CD4-positive, alpha-beta T cell treated with Interleukin-21 for 1 hour (primary cell): Measurements from ENCODE around the gene APBA1.
A peak's percentile ranks its signal among the peaks of the same experiment; 100 is the strongest.

Experiments used
- DNase-seq: peaks from one replicate; pipeline ENCODE4 v3.0.0-alpha.2; 2020

The APBA1 gene

GRCh38 chr9:69516353-69517322 lies 155.5 kb downstream of the APBA1 start:
- DNase-seq = no peak

GRCh38 chr9:69515810-69516209 lies 156.4 kb downstream of the APBA1 start:
- no peak for DNase-seq

- no peak for DNase-seq
Observed at GRCh38 chr9:69513141-69513820, 158.9 kb downstream of the APBA1 start.

- no peak for DNase-seq
Observed at GRCh38 chr9:69504058-69504457, 168.1 kb downstream of the APBA1 start.

DNA sequence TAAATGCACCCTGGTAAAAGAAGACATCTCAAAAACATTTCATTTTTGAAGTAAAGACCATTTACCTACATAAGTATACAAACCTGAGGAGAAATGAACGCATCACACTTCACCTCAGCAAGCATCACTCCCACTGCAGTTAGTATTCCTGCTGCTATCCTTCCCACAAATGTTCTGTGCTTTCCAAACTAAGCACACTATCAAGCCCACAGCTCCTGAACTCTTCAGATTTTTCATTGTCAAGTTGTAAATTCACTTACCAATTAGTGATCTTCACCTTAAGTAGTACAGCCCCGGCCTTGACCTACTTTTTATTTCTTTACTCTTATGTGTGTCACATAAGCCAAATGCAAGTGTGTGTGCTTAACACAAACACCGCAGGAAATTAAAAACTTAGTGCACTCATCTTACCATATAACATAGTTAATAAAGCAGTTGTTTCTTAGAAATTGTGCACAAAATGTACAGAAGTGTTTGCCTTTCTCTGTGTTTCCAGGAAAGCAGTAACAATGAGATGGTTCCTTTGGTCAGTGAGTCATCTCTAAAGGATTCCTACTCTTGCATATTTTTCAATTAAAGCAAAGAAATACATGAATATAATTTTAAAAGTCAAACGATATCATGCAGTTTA lies 169.4 kb downstream of the APBA1 start:
- DNase-seq = no peak

GRCh38 chr9:69500896-69501295 lies 171.3 kb downstream of the APBA1 start:
- no peak for DNase-seq

GRCh38 chr9:69499959-69500358 lies 172.2 kb downstream of the APBA1 start:
- no peak for DNase-seq

DNA sequence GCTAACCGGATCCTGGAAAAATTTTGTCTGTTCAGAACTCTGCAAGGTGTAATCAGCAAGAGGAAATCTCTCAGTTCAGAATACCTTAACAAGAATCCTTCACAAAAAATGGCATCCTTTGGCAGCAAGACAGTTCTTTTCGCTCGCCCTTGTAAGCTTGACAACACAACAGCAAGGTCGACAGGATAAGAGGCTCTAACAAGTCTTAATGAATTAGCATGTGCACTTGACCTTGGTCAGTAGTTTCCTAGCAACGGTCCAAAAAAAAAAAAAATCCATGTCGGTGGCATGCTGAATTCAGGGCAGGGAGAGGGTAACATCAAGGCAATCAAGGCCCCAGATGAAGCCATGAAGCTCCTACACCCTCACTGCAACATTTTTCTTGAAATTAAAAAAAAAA lies 172.8 kb downstream of the APBA1 start:
- DNase-seq = no peak

GRCh38 chr9:69498470-69498869 lies 173.7 kb downstream of the APBA1 start:
- no peak for DNase-seq

DNA sequence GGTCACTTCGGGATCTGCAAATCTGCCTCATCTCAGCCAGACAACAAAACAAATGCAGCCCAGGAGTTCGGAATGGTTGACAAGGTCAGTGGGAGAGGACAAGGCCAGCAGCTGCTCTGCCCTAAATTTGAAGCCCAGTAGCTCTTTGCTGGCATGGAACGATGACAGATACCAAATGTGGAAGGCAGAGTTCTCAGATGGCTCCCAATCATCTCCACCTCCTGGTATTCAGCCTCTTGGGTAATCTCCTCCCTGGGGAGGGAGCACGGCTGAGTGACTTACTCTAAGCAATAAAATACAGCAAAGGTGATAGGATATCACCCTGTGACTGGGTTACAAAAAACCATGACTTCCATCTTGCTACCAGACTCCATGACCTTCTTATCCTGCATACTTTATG lies 174.4 kb downstream of the APBA1 start:
- DNase-seq = no peak

DNA sequence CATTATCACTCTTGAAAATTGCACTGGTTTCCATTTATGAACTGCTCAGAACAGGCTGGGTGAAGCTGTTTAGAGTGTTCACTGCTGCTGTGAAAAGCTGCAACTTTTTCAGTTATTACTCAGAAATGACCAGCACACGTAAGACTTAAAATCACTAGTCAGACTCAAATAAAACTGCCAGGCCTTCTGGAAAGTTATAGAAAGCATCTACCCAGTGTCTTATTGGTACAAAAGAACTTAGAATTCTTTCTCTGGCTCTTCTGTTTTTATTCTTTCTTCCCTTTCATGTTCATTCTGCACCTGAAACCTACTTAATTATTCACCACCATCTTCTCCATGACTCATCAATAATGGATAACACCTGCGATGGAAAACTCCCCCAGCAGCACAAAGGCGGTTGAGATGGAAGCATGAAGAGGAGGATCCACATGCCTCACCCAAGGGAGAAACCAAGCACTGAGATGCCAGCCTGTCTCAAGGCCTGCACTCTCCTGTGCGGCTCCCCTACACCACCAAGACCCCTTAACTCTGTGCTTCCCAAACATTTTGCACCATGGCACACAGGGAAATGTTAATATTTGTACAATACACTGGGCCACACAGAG lies 175.2 kb downstream of the APBA1 start:
- no peak for DNase-seq

GRCh38 chr9:69495296-69495695 lies 176.9 kb downstream of the APBA1 start:
- DNase-seq = no peak

- no peak for DNase-seq
Observed at GRCh38 chr9:69494763-69495162, 177.4 kb downstream of the APBA1 start.

DNA sequence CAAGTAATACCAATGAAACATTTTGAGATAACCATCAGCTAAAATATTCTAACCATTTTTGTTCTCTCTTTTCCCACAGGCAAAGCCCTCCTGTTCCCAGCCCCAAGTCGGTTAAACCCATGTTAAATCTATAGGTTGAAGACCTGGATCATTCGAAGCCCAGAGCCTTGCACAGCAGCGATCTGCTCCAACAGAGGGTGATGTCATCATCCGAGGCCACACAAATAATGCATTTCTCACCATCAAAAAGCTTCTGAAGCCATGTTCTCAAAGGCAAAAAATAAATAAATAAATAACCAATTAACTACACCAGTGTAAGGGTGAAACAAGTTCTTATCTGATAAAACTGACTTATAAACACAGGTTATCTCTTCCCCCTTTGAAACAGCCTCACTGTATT lies 178.0 kb downstream of the APBA1 start:
- no peak for DNase-seq

DNA sequence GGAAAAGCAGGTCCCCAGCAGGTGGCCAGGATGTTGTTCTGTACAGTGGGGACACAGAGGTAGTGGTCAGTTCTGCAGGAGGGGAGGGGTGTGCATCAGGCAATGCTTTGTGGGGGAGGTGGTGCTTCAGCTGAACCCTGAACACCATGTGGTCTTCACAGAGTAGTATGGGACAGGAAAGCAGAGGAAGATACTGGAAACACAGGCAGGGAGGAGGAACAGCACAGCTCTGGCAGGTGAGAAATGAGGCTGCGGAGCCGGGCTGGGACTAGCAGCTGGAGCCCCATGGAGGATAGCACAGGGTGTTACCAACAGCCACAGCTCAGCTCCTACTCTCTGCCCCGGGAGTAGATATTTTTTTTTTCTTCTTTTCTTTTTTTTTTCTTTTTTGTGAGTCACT lies 185.7 kb downstream of the APBA1 start:
- DNase-seq = no peak

DNA sequence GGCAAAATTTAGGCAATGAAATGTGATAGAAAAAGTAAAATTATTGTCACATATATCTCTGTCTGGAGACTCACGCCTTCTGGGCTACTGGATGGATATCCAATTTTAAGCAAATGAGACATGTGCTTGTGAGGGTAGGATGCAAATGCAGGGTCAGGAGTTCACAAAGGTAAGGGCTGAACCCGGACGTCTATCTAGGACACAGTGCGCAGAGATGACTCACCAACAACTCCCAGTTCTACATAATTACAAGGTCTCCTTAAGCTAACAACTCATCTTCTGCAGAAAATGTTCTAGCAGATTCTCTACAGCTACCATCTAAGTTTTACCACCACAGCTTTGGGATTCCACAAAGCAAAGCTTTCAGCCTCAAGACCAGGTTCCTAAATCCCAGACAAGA lies 186.7 kb downstream of the APBA1 start:
- peak; percentile 21 for DNase-seq

GRCh38 chr9:69483886-69484422 lies 188.2 kb downstream of the APBA1 start:
- DNase-seq = no peak

DNA sequence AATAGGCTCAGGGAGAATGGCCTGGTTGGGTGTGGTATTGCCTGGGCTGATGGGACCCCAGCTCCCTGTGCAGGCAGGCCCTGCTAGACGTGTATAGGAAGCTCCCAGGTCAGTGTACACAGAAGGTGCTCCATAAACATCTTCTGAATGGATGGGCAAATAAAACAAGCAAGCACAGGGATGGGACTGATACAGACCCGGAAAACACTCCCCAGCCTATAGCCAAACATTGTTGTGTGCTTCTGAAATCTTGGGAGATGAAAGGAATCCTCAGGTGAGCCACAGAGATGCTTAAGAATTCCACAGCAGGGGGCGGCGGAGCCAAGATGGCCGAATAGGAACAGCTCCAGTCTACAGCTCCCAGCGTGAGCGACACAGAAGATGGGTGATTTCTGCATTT lies 195.4 kb downstream of the APBA1 start:
- DNase-seq = no peak

- peak; percentile 29 for DNase-seq
Observed at GRCh38 chr9:69476016-69476415, 196.2 kb downstream of the APBA1 start.

- no peak for DNase-seq
Observed at GRCh38 chr9:69474821-69475220, 197.3 kb downstream of the APBA1 start.

GRCh38 chr9:69472101-69472620 lies 200.0 kb downstream of the APBA1 start:
- no peak for DNase-seq

DNA sequence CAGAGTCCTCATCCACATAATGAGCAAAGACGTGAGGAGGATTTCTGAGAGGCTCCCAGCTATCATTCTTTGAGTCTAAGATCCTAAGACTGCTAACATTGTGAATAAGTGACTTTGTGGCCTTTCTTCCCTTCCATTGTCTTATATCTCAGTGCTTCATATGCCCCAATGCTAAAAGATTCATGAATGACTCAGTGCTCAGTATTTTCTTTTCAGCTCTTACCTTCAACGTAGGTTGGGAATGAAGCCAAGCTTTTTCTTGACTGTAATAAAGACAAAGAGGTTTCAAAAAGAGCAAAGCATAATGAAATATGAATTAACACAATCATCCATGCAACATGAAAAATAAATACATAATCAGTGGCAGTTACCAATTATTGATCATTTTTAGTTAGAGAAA lies 200.7 kb downstream of the APBA1 start:
- no peak for DNase-seq
